GM12891 (cell line): ENCODE data around the gene LRIG1.

Source experiments
- DNase-seq: peaks from one replicate; pipeline ENCODE4 v3.0.0; 2011; ENCODE audit warnings: low spot score; ENCODE audit not compliant: insufficient read length
- FAIRE-seq: peaks from 2 replicates; lab custom pipeline; 2011; peaks lifted over from hg19 to GRCh38; lab: Jason Lieb, UNC
- PAX5 ChIP-seq: IDR thresholded peaks from 2 replicates; pipeline ENCODE4 v1.6.1; 2011; ENCODE audit warnings: low read length, moderate library complexity, mild to moderate bottlenecking; ENCODE audit not compliant: insufficient read depth, severe bottlenecking
- POLR2A ChIP-seq: IDR thresholded peaks from 2 replicates; pipeline ENCODE4 v1.6.1; 2011; ENCODE audit warnings: low read depth, low read length, control low read depth
- POLR2AphosphoS5 ChIP-seq: IDR thresholded peaks from 2 replicates; pipeline ENCODE4 v1.6.1; 2011; ENCODE audit warnings: low read depth, low read length, control low read depth
- POU2F2 ChIP-seq: IDR thresholded peaks from 2 replicates; pipeline ENCODE4 v1.6.1; 2011; ENCODE audit warnings: low read depth, mild to moderate bottlenecking, control low read depth, low read length, moderate library complexity
- SPI1 ChIP-seq: IDR thresholded peaks from 2 replicates; pipeline ENCODE4 v1.6.1; 2011; ENCODE audit warnings: low read depth, low read length, control low read depth
- TAF1 ChIP-seq: IDR thresholded peaks from 2 replicates; pipeline ENCODE4 v1.6.1; 2011; ENCODE audit warnings: low read depth, low read length, control low read depth

The LRIG1 gene

GRCh38 chr3:66381626-66382025 lies 119.2 kb downstream of the LRIG1 start:
- no peak for FAIRE-seq
- DNase-seq = no peak
- TF ChIP-seq TAF1 = no peak
- TF ChIP-seq POLR2A = no peak
- no peak for TF ChIP-seq POLR2AphosphoS5
- no peak for TF ChIP-seq SPI1
- no peak for TF ChIP-seq POU2F2
- TF ChIP-seq PAX5 = no peak

GRCh38 chr3:66380200-66380932 lies 120.5 kb downstream of the LRIG1 start:
- DNase-seq (no peak), FAIRE-seq (no peak)
- TF ChIP-seq TAF1 (no peak), POU2F2 (no peak), SPI1 (no peak), POLR2AphosphoS5 (no peak), PAX5 (no peak), POLR2A (no peak)

GRCh38 chr3:66379565-66379964 lies 121.3 kb downstream of the LRIG1 start:
- TF ChIP-seq SPI1 = no peak
- TF ChIP-seq POLR2A = no peak
- TF ChIP-seq POLR2AphosphoS5 = no peak
- TF ChIP-seq PAX5 = no peak
- TF ChIP-seq POU2F2 = no peak
- TF ChIP-seq TAF1 = no peak
- no peak for DNase-seq
- FAIRE-seq = no peak

- FAIRE-seq (no peak), DNase-seq (no peak)
- TF ChIP-seq POU2F2 (no peak), POLR2A (no peak), PAX5 (no peak), SPI1 (no peak), POLR2AphosphoS5 (no peak), TAF1 (no peak)
These were observed 122.6 kb downstream of the LRIG1 start for GRCh38 chr3:66378256-66378655.

- DNase-seq (no peak), FAIRE-seq (no peak)
- no peak for TF ChIP-seq POLR2AphosphoS5
- no peak for TF ChIP-seq PAX5
- TF ChIP-seq SPI1 = no peak
- no peak for TF ChIP-seq TAF1
- TF ChIP-seq POLR2A = no peak
- no peak for TF ChIP-seq POU2F2
These were observed 123.0 kb downstream of the LRIG1 start for GRCh38 chr3:66377800-66378199.

- no peak for DNase-seq
These were observed 124.3 kb downstream of the LRIG1 start for GRCh38 chr3:66376568-66376967.

GRCh38 chr3:66372681-66373350 lies 128.0 kb downstream of the LRIG1 start:
- DNase-seq = no peak
- TF ChIP-seq POLR2A (no peak), TAF1 (no peak), POU2F2 (no peak), SPI1 (no peak), POLR2AphosphoS5 (no peak), PAX5 (no peak)
- no peak for FAIRE-seq

More at GRCh38 chr3:66376568-66376967, 124.3 kb downstream of the LRIG1 start:
- TF ChIP-seq PAX5 (no peak), POLR2A (no peak), SPI1 (no peak), POU2F2 (no peak), POLR2AphosphoS5 (no peak), TAF1 (no peak)
- FAIRE-seq = no peak

- no peak for DNase-seq
- FAIRE-seq = no peak
- TF ChIP-seq POU2F2 (no peak), SPI1 (no peak), PAX5 (no peak), TAF1 (no peak), POLR2A (no peak), POLR2AphosphoS5 (no peak)
These were observed 129.4 kb downstream of the LRIG1 start for GRCh38 chr3:66371432-66371831.

- FAIRE-seq (no peak), DNase-seq (no peak)
- TF ChIP-seq TAF1 = no peak
- TF ChIP-seq POLR2A = no peak
- TF ChIP-seq POLR2AphosphoS5 = no peak
- no peak for TF ChIP-seq POU2F2
- no peak for TF ChIP-seq SPI1
- no peak for TF ChIP-seq PAX5
These were observed 130.6 kb downstream of the LRIG1 start for GRCh38 chr3:66370179-66370578.
